Stimulated activated naive CD4-positive, alpha-beta T cell treated with Interleukin-2 at 50 U/mL for 16 hours (primary cell): Measurements from ENCODE around the gene KCNJ3.
"Not testable (repeated sequence)": the region's sequence is repeated elsewhere in the genome, so short reads cannot be mapped to it uniquely, and the experiment has no call there.

Source experiments
- DNase-seq: peaks from one replicate; lab custom pipeline; 2025; lab: John Stamatoyannopoulos, UW

The KCNJ3 gene

DNA sequence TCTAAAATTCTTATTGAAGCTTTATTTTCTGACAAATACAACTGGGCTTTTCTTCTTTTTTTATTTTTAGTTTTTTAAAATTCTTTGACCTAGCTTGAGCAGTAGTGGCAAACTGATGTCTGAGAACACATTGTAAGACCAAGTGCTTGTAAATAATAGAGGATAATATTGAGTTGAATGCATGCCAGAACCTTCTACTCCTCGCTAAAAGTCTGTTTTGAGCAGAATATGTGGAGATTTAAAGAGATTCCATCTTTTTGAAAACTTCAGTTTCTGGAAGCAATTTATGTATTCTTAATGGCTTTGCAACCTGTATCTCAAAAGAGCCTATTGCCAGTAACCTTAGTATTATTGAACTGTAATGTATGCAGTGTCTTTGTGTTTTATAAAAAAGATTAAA, 148.3 kb downstream of the KCNJ3 start:
- no peak for DNase-seq

GRCh38 chr2:154849482-154849881, 151.0 kb downstream of the KCNJ3 start:
- DNase-seq: no peak

DNA sequence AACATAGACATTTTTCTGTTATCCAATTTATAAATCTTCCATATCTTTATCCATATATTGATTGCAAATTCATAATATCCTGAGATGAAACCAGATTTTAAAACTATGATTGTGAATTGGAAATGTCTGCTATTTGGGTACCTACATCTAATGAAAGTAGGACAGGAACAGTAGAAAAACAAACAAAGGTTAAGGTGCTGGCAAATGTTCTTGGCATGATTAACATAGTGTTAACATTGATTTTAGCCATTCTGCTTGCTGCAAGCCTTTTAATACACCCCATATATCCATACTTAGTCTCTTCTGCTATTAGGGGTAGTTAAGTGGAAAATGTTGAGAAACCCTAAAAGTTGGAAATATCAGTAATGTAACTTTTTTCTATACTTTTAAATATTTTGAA, 152.0 kb downstream of the KCNJ3 start:
- no peak for DNase-seq

- no peak for DNase-seq
Measured at GRCh38 chr2:154855138-154855537, 156.6 kb downstream of the KCNJ3 start.

- DNase-seq: not testable (repeated sequence)
Measured at GRCh38 chr2:154867151-154867550, 168.7 kb downstream of the KCNJ3 start.

- no peak for DNase-seq
Measured at GRCh38 chr2:154875999-154876398, 177.5 kb downstream of the KCNJ3 start.

DNA sequence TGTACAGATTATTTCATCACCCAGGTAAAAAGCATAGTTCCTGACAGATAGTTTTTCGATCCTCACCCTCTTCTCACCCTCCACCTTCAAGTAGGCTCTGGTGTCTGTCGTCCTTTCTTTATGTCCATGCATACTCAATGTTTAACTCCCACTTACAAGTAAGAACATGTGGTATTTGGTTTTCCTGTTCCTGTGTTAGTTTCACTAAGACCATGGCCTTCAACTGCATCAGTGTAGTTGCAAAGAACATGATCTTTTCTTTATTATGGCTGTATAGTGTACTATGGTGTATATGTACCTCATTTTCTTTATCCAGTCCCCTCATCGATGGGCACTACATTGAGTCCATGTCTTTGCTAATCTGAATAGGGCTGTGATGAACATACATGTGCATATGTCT, 184.2 kb downstream of the KCNJ3 start:
- no peak for DNase-seq

DNA sequence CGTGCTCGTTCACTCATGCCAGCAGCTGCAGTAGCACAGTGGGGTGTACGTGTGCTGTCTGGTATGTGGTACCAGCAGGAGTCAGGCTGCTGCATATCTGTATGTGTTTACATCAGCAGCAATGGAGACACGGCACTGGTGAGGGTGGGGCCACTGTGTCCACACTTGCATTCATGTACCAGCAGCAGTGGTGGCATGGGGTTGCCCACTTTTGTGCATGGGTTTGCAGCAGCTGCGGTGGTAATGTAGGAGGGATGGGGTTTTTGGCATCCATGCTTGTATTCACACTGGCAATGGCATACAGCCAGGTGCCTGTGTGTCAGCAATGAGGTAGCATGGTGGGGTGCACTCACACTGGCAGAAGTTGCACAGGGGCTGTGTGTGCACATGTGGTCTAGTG, 187.8 kb downstream of the KCNJ3 start:
- no peak for DNase-seq

- DNase-seq: no peak
Measured at GRCh38 chr2:154898269-154898668, 199.8 kb downstream of the KCNJ3 start.

DNA sequence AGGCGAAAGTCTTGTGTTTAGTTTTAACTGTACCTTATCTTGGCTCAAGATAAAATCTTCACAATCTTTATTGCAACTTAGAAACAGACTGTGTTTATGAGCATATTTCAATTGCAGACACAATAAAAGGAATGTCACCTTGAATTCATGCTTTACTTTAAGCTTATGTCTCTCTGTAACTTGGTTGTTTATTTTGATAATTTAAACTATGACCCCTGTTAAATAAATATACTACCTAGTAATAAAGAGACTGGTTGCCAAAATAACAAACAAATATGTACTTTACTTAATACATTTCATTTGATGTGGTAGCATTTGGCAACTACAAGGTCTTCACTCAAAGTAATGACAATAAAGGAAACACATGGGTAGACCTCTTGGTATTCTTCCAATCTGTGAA, 202.6 kb downstream of the KCNJ3 start:
- DNase-seq: no peak
